SK-N-SH (cell line): ENCODE data around the gene ATP5PD.

Source experiments
- CHD2 ChIP-seq: fragments of 150-350 bp; IDR thresholded peaks from 2 replicates; pipeline ENCODE4 v1.6.1; 2018; ENCODE audit warnings: low read length; ENCODE audit not compliant: partially characterized antibody
- EP300 ChIP-seq, 2 experiments: IDR thresholded peaks; 2 replicates each; pipeline versions ENCODE4 v1.4.0 to v1.6.1; 2012; ENCODE audit warnings: borderline replicate concordance in 1 of 2, low read depth in 1 of 2, low read length in 1 of 2
- FOXJ3 ChIP-seq: sonication (generic); formaldehyde crosslinking; IDR thresholded peaks from 2 replicates; pipeline ENCODE4 v1.5.1; 2020; ENCODE audit warnings: mild to moderate bottlenecking, missing genetic modification reagents
- GABPA ChIP-seq: IDR thresholded peaks from 2 replicates; pipeline ENCODE4 v1.4.0; 2012; ENCODE audit warnings: low read depth, mild to moderate bottlenecking
- NFIC ChIP-seq: IDR thresholded peaks from 2 replicates; pipeline ENCODE4 v1.4.0; 2012; ENCODE audit warnings: borderline replicate concordance
- NRF1 ChIP-seq: IDR thresholded peaks from 2 replicates; pipeline ENCODE4 v1.6.1; 2012; ENCODE audit warnings: low read depth, mild to moderate bottlenecking, low read length
- POLR2AphosphoS5 ChIP-seq: IDR thresholded peaks from 2 replicates; pipeline ENCODE4 v1.6.1; 2012; ENCODE audit warnings: low read depth, low read length
- REST ChIP-seq: IDR thresholded peaks from 2 replicates; pipeline ENCODE4 v1.6.1; 2012; ENCODE audit warnings: mild to moderate bottlenecking, low read depth, low read length, moderate library complexity
- SIN3A ChIP-seq: IDR thresholded peaks from 2 replicates; pipeline ENCODE4 v1.6.1; 2012; ENCODE audit warnings: low read depth, mild to moderate bottlenecking, low read length, moderate library complexity, borderline replicate concordance
- TEAD4 ChIP-seq: IDR thresholded peaks from 2 replicates; pipeline ENCODE4 v1.4.0; 2012; ENCODE audit warnings: mild to moderate bottlenecking, borderline replicate concordance; ENCODE audit not compliant: insufficient read depth
- USF2 ChIP-seq: fragments of 150-350 bp; IDR thresholded peaks from 2 replicates; pipeline ENCODE4 v1.6.1; 2017; ENCODE audit warnings: antibody characterized with exemption, low read length, low read depth, borderline replicate concordance
- YY1 ChIP-seq: IDR thresholded peaks from 2 replicates; pipeline ENCODE4 v1.4.0; 2012; ENCODE audit warnings: low read depth, mild to moderate bottlenecking
- TF ChIP-seq, protein P1 (sequence below): fragments of 200-600 bp; sonication (generic); IDR thresholded peaks from 2 replicates; pipeline ENCODE4 v1.6.1; 2017; ENCODE audit warnings: antibody characterized with exemption, mild to moderate bottlenecking, moderate library complexity
- TF ChIP-seq, protein P2 (sequence below): IDR thresholded peaks from 2 replicates; pipeline ENCODE4 v1.4.0; 2012; ENCODE audit warnings: low read depth, borderline replicate concordance

GRCh38 chr17:74990581-74991105 lies 56.1 kb downstream of the ATP5PD start:
- no peak for TF ChIP-seq EP300 (IDR thresholded peaks at IDR 0.05; ENCODE audit: borderline replicate concordance in 1 of 2, low read depth in 1 of 2, low read length in 1 of 2)
- no peak for TF ChIP-seq GABPA
- TF ChIP-seq, protein P1, sequence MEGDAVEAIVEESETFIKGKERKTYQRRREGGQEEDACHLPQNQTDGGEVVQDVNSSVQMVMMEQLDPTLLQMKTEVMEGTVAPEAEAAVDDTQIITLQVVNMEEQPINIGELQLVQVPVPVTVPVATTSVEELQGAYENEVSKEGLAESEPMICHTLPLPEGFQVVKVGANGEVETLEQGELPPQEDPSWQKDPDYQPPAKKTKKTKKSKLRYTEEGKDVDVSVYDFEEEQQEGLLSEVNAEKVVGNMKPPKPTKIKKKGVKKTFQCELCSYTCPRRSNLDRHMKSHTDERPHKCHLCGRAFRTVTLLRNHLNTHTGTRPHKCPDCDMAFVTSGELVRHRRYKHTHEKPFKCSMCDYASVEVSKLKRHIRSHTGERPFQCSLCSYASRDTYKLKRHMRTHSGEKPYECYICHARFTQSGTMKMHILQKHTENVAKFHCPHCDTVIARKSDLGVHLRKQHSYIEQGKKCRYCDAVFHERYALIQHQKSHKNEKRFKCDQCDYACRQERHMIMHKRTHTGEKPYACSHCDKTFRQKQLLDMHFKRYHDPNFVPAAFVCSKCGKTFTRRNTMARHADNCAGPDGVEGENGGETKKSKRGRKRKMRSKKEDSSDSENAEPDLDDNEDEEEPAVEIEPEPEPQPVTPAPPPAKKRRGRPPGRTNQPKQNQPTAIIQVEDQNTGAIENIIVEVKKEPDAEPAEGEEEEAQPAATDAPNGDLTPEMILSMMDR: no peak
- TF ChIP-seq, protein P2, sequence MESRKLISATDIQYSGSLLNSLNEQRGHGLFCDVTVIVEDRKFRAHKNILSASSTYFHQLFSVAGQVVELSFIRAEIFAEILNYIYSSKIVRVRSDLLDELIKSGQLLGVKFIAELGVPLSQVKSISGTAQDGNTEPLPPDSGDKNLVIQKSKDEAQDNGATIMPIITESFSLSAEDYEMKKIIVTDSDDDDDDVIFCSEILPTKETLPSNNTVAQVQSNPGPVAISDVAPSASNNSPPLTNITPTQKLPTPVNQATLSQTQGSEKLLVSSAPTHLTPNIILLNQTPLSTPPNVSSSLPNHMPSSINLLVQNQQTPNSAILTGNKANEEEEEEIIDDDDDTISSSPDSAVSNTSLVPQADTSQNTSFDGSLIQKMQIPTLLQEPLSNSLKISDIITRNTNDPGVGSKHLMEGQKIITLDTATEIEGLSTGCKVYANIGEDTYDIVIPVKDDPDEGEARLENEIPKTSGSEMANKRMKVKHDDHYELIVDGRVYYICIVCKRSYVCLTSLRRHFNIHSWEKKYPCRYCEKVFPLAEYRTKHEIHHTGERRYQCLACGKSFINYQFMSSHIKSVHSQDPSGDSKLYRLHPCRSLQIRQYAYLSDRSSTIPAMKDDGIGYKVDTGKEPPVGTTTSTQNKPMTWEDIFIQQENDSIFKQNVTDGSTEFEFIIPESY: no peak
- no peak for TF ChIP-seq USF2
- TF ChIP-seq POLR2AphosphoS5: no peak
- no peak for TF ChIP-seq SIN3A
- TF ChIP-seq FOXJ3 (CRISPR knock-in tag): no peak
- TF ChIP-seq YY1: no peak
- no peak for TF ChIP-seq NRF1
- no peak for TF ChIP-seq CHD2
- TF ChIP-seq TEAD4: no peak
- TF ChIP-seq REST: no peak
- TF ChIP-seq NFIC: no peak
